ENCODE measurements around the gene KIAA1217.

Gene KIAA1217

GRCh38 chr10:24180891-24181290, 28.0 kb upstream of the KIAA1217 start:
- H3K9ac ChIP-seq (ENCODE audit: low read length): no peak overlapping the region
- no peaks in the 10 kb centered on the region for H3K4me1 ChIP-seq (ENCODE audit: control insufficient read depth, low read depth, low read length)
- no peak overlapping the region for H3K4me3 ChIP-seq (ENCODE audit: low read length)
- H3K27ac ChIP-seq (ENCODE audit: low read length): no peak overlapping the region
- H3K36me3 ChIP-seq (ENCODE audit: control insufficient read depth, low read depth, low read length): no peaks in the 10 kb centered on the region
- H3K9me3 ChIP-seq (ENCODE audit: control insufficient read depth, low read depth, low read length): peaks cover 3% of the 10 kb centered on the region
- no peaks in the 10 kb centered on the region for H3K27me3 ChIP-seq (ENCODE audit: control insufficient read depth, insufficient read depth, low read length)

GRCh38 chr10:24184455-24184854, 24.5 kb upstream of the KIAA1217 start:
- no peak overlapping the region for H3K27ac ChIP-seq (ENCODE audit: low read length)
- H3K4me3 ChIP-seq (ENCODE audit: low read length): no peak overlapping the region
- H3K27me3 ChIP-seq (ENCODE audit: control insufficient read depth, insufficient read depth, low read length): no peaks in the 10 kb centered on the region
- no peaks in the 10 kb centered on the region for H3K9me3 ChIP-seq (ENCODE audit: control insufficient read depth, low read depth, low read length)
- H3K36me3 ChIP-seq (ENCODE audit: control insufficient read depth, low read depth, low read length): no peaks in the 10 kb centered on the region
- no peaks in the 10 kb centered on the region for H3K4me1 ChIP-seq (ENCODE audit: control insufficient read depth, low read depth, low read length)
- no peak overlapping the region for H3K9ac ChIP-seq (ENCODE audit: low read length)

GRCh38 chr10:24193330-24193729, 15.6 kb upstream of the KIAA1217 start:
- Histone ChIP-seq H3K4me1 (ENCODE audit: control insufficient read depth, low read depth, low read length) (no peaks in the 10 kb centered on the region), H3K4me3 (ENCODE audit: low read length) (no peak overlapping the region), H3K36me3 (ENCODE audit: control insufficient read depth, low read depth, low read length) (no peaks in the 10 kb centered on the region), H3K27ac (ENCODE audit: low read length) (no peak overlapping the region), H3K9me3 (ENCODE audit: control insufficient read depth, low read depth, low read length) (no peaks in the 10 kb centered on the region), H3K9ac (ENCODE audit: low read length) (no peak overlapping the region), H3K27me3 (ENCODE audit: control insufficient read depth, insufficient read depth, low read length) (no peaks in the 10 kb centered on the region)

- H3K9me3 ChIP-seq (ENCODE audit: control insufficient read depth, low read depth, low read length): no peaks in the 10 kb centered on the region
- H3K9ac ChIP-seq (ENCODE audit: low read length): no peak overlapping the region
- peaks cover 6% of the 10 kb centered on the region for H3K4me1 ChIP-seq (ENCODE audit: control insufficient read depth, low read depth, low read length)
- no peak overlapping the region for H3K27ac ChIP-seq (ENCODE audit: low read length)
- H3K4me3 ChIP-seq (ENCODE audit: low read length): no peak overlapping the region
- no peaks in the 10 kb centered on the region for H3K27me3 ChIP-seq (ENCODE audit: control insufficient read depth, insufficient read depth, low read length)
- no peaks in the 10 kb centered on the region for H3K36me3 ChIP-seq (ENCODE audit: control insufficient read depth, low read depth, low read length)
Measured at GRCh38 chr10:24197263-24197662, 11.7 kb upstream of the KIAA1217 start.

- H3K4me3 ChIP-seq (ENCODE audit: low read length): no peak overlapping the region
- no peaks in the 10 kb centered on the region for H3K36me3 ChIP-seq (ENCODE audit: control insufficient read depth, low read depth, low read length)
- H3K4me1 ChIP-seq (ENCODE audit: control insufficient read depth, low read depth, low read length): peaks cover 15% of the 10 kb centered on the region
- no peaks in the 10 kb centered on the region for H3K9me3 ChIP-seq (ENCODE audit: control insufficient read depth, low read depth, low read length)
- no peak overlapping the region for H3K27ac ChIP-seq (ENCODE audit: low read length)
- H3K27me3 ChIP-seq (ENCODE audit: control insufficient read depth, insufficient read depth, low read length): no peaks in the 10 kb centered on the region
- no peak overlapping the region for H3K9ac ChIP-seq (ENCODE audit: low read length)
Measured at GRCh38 chr10:24201503-24202180, 7.3 kb upstream of the KIAA1217 start.

- no peak overlapping the region for H3K4me3 ChIP-seq (ENCODE audit: low read length)
- no peaks in the 10 kb centered on the region for H3K36me3 ChIP-seq (ENCODE audit: control insufficient read depth, low read depth, low read length)
- H3K4me1 ChIP-seq (ENCODE audit: control insufficient read depth, low read depth, low read length): peaks cover 19% of the 10 kb centered on the region
- H3K9ac ChIP-seq (ENCODE audit: low read length): no peak overlapping the region
- H3K27ac ChIP-seq (ENCODE audit: low read length): no peak overlapping the region
- H3K27me3 ChIP-seq (ENCODE audit: control insufficient read depth, insufficient read depth, low read length): no peaks in the 10 kb centered on the region
- no peaks in the 10 kb centered on the region for H3K9me3 ChIP-seq (ENCODE audit: control insufficient read depth, low read depth, low read length)
Measured at GRCh38 chr10:24202181-24202570, 6.8 kb upstream of the KIAA1217 start.

- H3K9me3 ChIP-seq (ENCODE audit: control insufficient read depth, low read depth, low read length): no peaks in the 10 kb centered on the region
- no peak overlapping the region for H3K27ac ChIP-seq (ENCODE audit: low read length)
- H3K4me1 ChIP-seq (ENCODE audit: control insufficient read depth, low read depth, low read length): peaks cover 43% of the 10 kb centered on the region
- no peak overlapping the region for H3K4me3 ChIP-seq (ENCODE audit: low read length)
- no peaks in the 10 kb centered on the region for H3K27me3 ChIP-seq (ENCODE audit: control insufficient read depth, insufficient read depth, low read length)
- no peaks in the 10 kb centered on the region for H3K36me3 ChIP-seq (ENCODE audit: control insufficient read depth, low read depth, low read length)
- H3K9ac ChIP-seq (ENCODE audit: low read length): no peak overlapping the region
Measured at GRCh38 chr10:24205821-24206220, 3.1 kb upstream of the KIAA1217 start.

GRCh38 chr10:24206334-24206733, 2.6 kb upstream of the KIAA1217 start:
- no peak overlapping the region for H3K27ac ChIP-seq (ENCODE audit: low read length)
- H3K36me3 ChIP-seq (ENCODE audit: control insufficient read depth, low read depth, low read length): no peaks in the 10 kb centered on the region
- no peaks in the 10 kb centered on the region for H3K27me3 ChIP-seq (ENCODE audit: control insufficient read depth, insufficient read depth, low read length)
- H3K4me3 ChIP-seq (ENCODE audit: low read length): no peak overlapping the region
- H3K9me3 ChIP-seq (ENCODE audit: control insufficient read depth, low read depth, low read length): no peaks in the 10 kb centered on the region
- H3K4me1 ChIP-seq (ENCODE audit: control insufficient read depth, low read depth, low read length): peaks cover 43% of the 10 kb centered on the region
- H3K9ac ChIP-seq (ENCODE audit: low read length): no peak overlapping the region

GRCh38 chr10:24206926-24207325, 2.0 kb upstream of the KIAA1217 start:
- Histone ChIP-seq H3K27ac (ENCODE audit: low read length) (no peak overlapping the region), H3K36me3 (ENCODE audit: control insufficient read depth, low read depth, low read length) (no peaks in the 10 kb centered on the region), H3K27me3 (ENCODE audit: control insufficient read depth, insufficient read depth, low read length) (no peaks in the 10 kb centered on the region), H3K4me3 (ENCODE audit: low read length) (no peak overlapping the region), H3K4me1 (ENCODE audit: control insufficient read depth, low read depth, low read length) (peaks cover 40% of the 10 kb centered on the region), H3K9me3 (ENCODE audit: control insufficient read depth, low read depth, low read length) (no peaks in the 10 kb centered on the region), H3K9ac (ENCODE audit: low read length) (no peak overlapping the region)

- no peak overlapping the region for H3K9ac ChIP-seq (ENCODE audit: low read length)
Measured at GRCh38 chr10:24207341-24207740, 1.6 kb upstream of the KIAA1217 start.

GRCh38 chr10:24207781-24208611, 942 bp upstream of the KIAA1217 start:
- Histone ChIP-seq H3K4me3 (ENCODE audit: low read length) (peak overlapping the region; percentile 75), H3K36me3 (ENCODE audit: control insufficient read depth, low read depth, low read length) (no peaks in the 10 kb centered on the region), H3K9ac (ENCODE audit: low read length) (peak overlapping the region; percentile 65), H3K9me3 (ENCODE audit: control insufficient read depth, low read depth, low read length) (no peaks in the 10 kb centered on the region), H3K27me3 (ENCODE audit: control insufficient read depth, insufficient read depth, low read length) (no peaks in the 10 kb centered on the region), H3K4me1 (ENCODE audit: control insufficient read depth, low read depth, low read length) (peaks cover 41% of the 10 kb centered on the region), H3K27ac (ENCODE audit: low read length) (no peak overlapping the region)

More at GRCh38 chr10:24207341-24207740, 1.6 kb upstream of the KIAA1217 start:
- H3K4me3 ChIP-seq (ENCODE audit: low read length): no peak overlapping the region
- H3K27ac ChIP-seq (ENCODE audit: low read length): no peak overlapping the region
- no peaks in the 10 kb centered on the region for H3K36me3 ChIP-seq (ENCODE audit: control insufficient read depth, low read depth, low read length)
- H3K4me1 ChIP-seq (ENCODE audit: control insufficient read depth, low read depth, low read length): peaks cover 37% of the 10 kb centered on the region
- no peaks in the 10 kb centered on the region for H3K27me3 ChIP-seq (ENCODE audit: control insufficient read depth, insufficient read depth, low read length)
- no peaks in the 10 kb centered on the region for H3K9me3 ChIP-seq (ENCODE audit: control insufficient read depth, low read depth, low read length)

GRCh38 chr10:24209432-24209771, 464 bp downstream of the KIAA1217 start:
- Histone ChIP-seq H3K9me3 (ENCODE audit: control insufficient read depth, low read depth, low read length) (no peaks in the 10 kb centered on the region), H3K27me3 (ENCODE audit: control insufficient read depth, insufficient read depth, low read length) (no peaks in the 10 kb centered on the region), H3K9ac (ENCODE audit: low read length) (peak overlapping the region; percentile 65), H3K4me3 (ENCODE audit: low read length) (peak overlapping the region; percentile 75), H3K4me1 (ENCODE audit: control insufficient read depth, low read depth, low read length) (peaks cover 49% of the 10 kb centered on the region), H3K36me3 (ENCODE audit: control insufficient read depth, low read depth, low read length) (no peaks in the 10 kb centered on the region), H3K27ac (ENCODE audit: low read length) (peak overlapping the region; percentile 15)

Data from iPS-18a (cell line).